Upper lobe of left lung (tissue), 6 donors: ENCODE results near the gene CD2AP. TPM values are rescaled to one million over a fixed set of nuclear protein-coding genes. Genes with fewer than 3 reads are reported as not detected.

Experiments
- ATAC-seq, 2 donors: fragments of 200-7000 bp; cut with Tn5 transposase; one replicate each; pipeline ENCODE4 v1.9.1; 2022; ENCODE audit warnings: mild to moderate bottlenecking in 2 of 2, moderate library complexity in 2 of 2; ENCODE audit not compliant: low FRiP score in 2 of 2
- DNase-seq, 2 donors: peaks; one replicate each; pipeline ENCODE4 v3.0.0-alpha.2; 2019 to 2020
- H3K27ac ChIP-seq, 4 donors: fragments of 200-600 bp; sonication (generic); one replicate each; pipeline ENCODE4 v1.5.1; 2016 to 2019
- H3K27me3 ChIP-seq, 4 donors: fragments of 200-600 bp; sonication (generic); one replicate each; pipeline ENCODE4 v1.5.1; 2017 to 2019
- H3K36me3 ChIP-seq, 4 donors: fragments of 200-600 bp; sonication (generic); one replicate each; pipeline ENCODE4 v1.5.1; 2016 to 2019
- H3K4me1 ChIP-seq, 4 donors: fragments of 200-600 bp; sonication (generic); one replicate each; pipeline ENCODE4 v1.5.1; 2018 to 2019
- H3K4me3 ChIP-seq, 4 donors: fragments of 200-600 bp; sonication (generic); one replicate each; pipeline ENCODE4 v1.5.1; 2017 to 2019; ENCODE audit warnings: mild to moderate bottlenecking in 2 of 4, moderate library complexity in 1 of 4
- H3K9me3 ChIP-seq, 4 donors: fragments of 200-600 bp; sonication (generic); one replicate each; pipeline ENCODE4 v1.5.1; 2018 to 2019
- EP300 ChIP-seq, 4 donors: sonication (generic); formaldehyde crosslinking; IDR thresholded peaks; one replicate each; pipeline ENCODE4 v1.5.1; 2017; ENCODE audit warnings: antibody characterized with exemption in 4 of 4, control low read depth in 2 of 4
- POLR2A ChIP-seq, 4 donors: fragments of 450-650 bp; IDR thresholded peaks; one replicate each; pipeline ENCODE4 v1.5.1; 2016 to 2017; ENCODE audit warnings: antibody characterized with exemption in 4 of 4, mild to moderate bottlenecking in 2 of 4
- POLR2AphosphoS5 ChIP-seq, 2 donors: sonication (generic); formaldehyde crosslinking; IDR thresholded peaks; one replicate each; pipeline ENCODE4 v1.5.1; 2017; ENCODE audit warnings: antibody characterized with exemption in 2 of 2
- WGBS, 2 donors: methylation state at CpG; one replicate each; pipeline ENCODE4 v1.1.5; 2017 to 2018; 5-methylcytosine and 5-hydroxymethylcytosine counted together
- total RNA-seq, 6 donors: library from RNA; depleted of rRNA in 4 of 6; stranded (reverse); fragments of >200 nt in 4 of 6; gene quantifications; one replicate each; pipeline versions ENCODE4 v1.1.0 to v1.2.1, GENCODE V29; 2016 to 2021
- TF ChIP-seq, protein P1 (sequence below), 6 experiments: fragments of 450-650 bp in 4 of 6; fragments of 200-600 bp in 2 of 6; sonication (generic) in 2 of 6; IDR thresholded peaks; one replicate each; pipeline ENCODE4 v1.5.1; 2016 to 2019; ENCODE audit warnings: antibody characterized with exemption in 6 of 6
- donor health status: DM: no; HTN: no; CAD: no; lungs with moderate emphysema.
- donor health status: DM: no; HTN: yes; CAD: no; lungs with severe emphysema.

The CD2AP gene
- total RNA-seq, 6 donors from 2014 or later, result 22.0 to 86.5 (median 29.3) TPM

- Histone ChIP-seq H3K4me3 (no peak overlapping the region), H3K27me3 (no peaks in the 10 kb centered on the region), H3K27ac (no peak overlapping the region), H3K4me1 (peaks cover 13 to 34% (median 18%) of the 10 kb centered on the region in 4 donors), H3K9me3 (no peaks in the 10 kb centered on the region), H3K36me3 (no peaks in the 10 kb centered on the region)
- peak in 1 of 2 donors; percentile 28 for ATAC-seq
- DNase-seq, result no peak
- no peak for TF ChIP-seq POLR2AphosphoS5 (IDR thresholded peaks at IDR 0.05)
- no peak for TF ChIP-seq POLR2A (IDR thresholded peaks at IDR 0.05)
- TF ChIP-seq, protein P1, sequence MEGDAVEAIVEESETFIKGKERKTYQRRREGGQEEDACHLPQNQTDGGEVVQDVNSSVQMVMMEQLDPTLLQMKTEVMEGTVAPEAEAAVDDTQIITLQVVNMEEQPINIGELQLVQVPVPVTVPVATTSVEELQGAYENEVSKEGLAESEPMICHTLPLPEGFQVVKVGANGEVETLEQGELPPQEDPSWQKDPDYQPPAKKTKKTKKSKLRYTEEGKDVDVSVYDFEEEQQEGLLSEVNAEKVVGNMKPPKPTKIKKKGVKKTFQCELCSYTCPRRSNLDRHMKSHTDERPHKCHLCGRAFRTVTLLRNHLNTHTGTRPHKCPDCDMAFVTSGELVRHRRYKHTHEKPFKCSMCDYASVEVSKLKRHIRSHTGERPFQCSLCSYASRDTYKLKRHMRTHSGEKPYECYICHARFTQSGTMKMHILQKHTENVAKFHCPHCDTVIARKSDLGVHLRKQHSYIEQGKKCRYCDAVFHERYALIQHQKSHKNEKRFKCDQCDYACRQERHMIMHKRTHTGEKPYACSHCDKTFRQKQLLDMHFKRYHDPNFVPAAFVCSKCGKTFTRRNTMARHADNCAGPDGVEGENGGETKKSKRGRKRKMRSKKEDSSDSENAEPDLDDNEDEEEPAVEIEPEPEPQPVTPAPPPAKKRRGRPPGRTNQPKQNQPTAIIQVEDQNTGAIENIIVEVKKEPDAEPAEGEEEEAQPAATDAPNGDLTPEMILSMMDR (IDR thresholded peaks at IDR 0.05), result no peak
- TF ChIP-seq EP300 (IDR thresholded peaks at IDR 0.05), result no peak
- 90 to 92% methylated on average over 3 of the region's 3 CpGs for WGBS, 2 donors
These were observed 7.0 kb downstream of the CD2AP start for GRCh38 chr6:47484616-47485015.

DNA sequence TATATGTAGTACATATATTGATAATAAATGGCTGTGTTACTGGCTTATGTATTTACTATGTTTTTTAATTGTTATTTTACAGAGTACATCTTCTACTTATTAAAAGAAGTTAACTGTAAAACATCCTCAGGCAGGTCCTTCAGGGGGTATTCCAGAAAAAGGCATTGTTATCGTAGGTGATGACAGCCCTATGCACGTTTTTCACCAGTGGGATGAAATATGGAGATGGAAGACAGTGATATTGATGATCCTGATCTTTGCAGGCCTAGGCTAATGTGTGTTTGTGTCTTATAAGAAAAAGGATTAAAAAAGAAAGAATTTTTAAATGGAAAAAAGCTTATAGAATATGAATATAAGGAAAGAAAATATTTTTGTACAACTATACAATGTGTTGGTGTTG lies 7.5 kb downstream of the CD2AP start:
- no peaks in the 10 kb centered on the region for H3K9me3 ChIP-seq
- WGBS, 2 donors, result 77 to 83% methylated on average over 2 of the region's 2 CpGs

DNA sequence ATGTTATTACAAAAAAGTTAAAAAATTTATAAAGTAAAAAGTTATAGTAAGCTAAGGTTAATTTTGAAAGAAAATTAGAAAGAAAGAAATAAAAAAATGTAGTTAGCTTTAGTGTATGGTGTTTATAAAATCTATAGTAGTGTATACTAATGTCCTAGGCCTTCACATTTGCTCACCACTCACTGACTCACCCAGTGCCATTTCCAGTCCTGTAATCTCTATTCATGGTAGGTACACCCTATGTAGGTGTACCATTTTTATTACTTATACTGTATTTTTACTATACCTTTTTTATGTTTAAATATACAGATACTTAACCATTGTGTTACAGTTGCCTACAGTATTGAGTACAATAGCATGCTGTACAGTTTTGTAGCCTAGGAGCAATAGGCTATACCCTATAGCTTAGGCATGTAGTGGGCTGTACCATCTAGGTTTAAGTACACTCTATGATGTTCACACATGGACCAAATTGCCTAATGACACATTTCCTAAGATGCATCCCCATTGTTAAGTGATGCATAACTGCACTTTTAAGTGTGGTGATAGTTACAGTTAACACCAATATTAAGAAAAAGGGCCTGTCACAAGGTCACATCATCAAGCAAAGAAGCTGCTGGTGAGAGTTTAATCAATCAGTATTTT lies 8.0 kb downstream of the CD2AP start:
- peaks cover 13 to 24% (median 16%) of the 10 kb centered on the region in 4 donors for H3K4me1 ChIP-seq
- H3K27ac ChIP-seq, result no peak overlapping the region
- DNase-seq (no peak), ATAC-seq (no peak)
- H3K36me3 ChIP-seq, result no peaks in the 10 kb centered on the region
- no peak for TF ChIP-seq EP300 (IDR thresholded peaks at IDR 0.05)
- no peak for TF ChIP-seq POLR2AphosphoS5 (IDR thresholded peaks at IDR 0.05)
- TF ChIP-seq, protein P1 (IDR thresholded peaks at IDR 0.05), result no peak
- no peak for TF ChIP-seq POLR2A (IDR thresholded peaks at IDR 0.05)
- H3K9me3 ChIP-seq, result no peaks in the 10 kb centered on the region
- H3K4me3 ChIP-seq, result no peak overlapping the region
- no peaks in the 10 kb centered on the region for H3K27me3 ChIP-seq

More for the DNA sequence above, 7.5 kb downstream of the CD2AP start:
- no peak overlapping the region for H3K4me3 ChIP-seq
- ATAC-seq, result no peak
- no peak for DNase-seq
- H3K36me3 ChIP-seq, result no peaks in the 10 kb centered on the region
- H3K4me1 ChIP-seq, result peaks cover 13 to 30% (median 18%) of the 10 kb centered on the region in 4 donors
- H3K27me3 ChIP-seq, result no peaks in the 10 kb centered on the region
- TF ChIP-seq EP300 (IDR thresholded peaks at IDR 0.05), result no peak
- no peak for TF ChIP-seq POLR2AphosphoS5 (IDR thresholded peaks at IDR 0.05)
- no peak for TF ChIP-seq POLR2A (IDR thresholded peaks at IDR 0.05)
- TF ChIP-seq, protein P1 (IDR thresholded peaks at IDR 0.05), result no peak
- H3K27ac ChIP-seq, result no peak overlapping the region

DNA sequence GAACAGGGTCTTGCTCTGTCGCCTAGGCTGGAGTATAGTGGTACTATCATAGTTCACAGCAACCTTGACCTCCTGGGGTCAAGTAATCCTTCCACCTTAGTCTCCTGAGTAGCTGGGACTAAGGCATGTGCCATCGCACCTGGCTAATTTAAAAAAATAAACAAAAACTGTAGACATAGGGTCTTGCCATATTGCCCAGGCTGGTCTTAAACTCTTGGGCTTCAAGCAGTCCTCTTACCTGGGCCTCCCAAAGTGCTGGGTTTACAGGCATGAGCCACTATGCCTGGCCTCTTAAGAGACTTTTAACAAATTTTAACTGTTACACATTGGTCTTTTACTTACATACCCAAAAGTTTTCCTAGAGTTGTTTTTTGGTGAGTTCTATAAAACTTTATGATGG lies 12.4 kb downstream of the CD2AP start:
- peaks cover 0 to 4% (median 0%) of the 10 kb centered on the region in 4 donors for H3K4me1 ChIP-seq
- TF ChIP-seq, protein P1 (IDR thresholded peaks at IDR 0.05), result no peak
- no peak for TF ChIP-seq POLR2AphosphoS5 (IDR thresholded peaks at IDR 0.05)

DNA sequence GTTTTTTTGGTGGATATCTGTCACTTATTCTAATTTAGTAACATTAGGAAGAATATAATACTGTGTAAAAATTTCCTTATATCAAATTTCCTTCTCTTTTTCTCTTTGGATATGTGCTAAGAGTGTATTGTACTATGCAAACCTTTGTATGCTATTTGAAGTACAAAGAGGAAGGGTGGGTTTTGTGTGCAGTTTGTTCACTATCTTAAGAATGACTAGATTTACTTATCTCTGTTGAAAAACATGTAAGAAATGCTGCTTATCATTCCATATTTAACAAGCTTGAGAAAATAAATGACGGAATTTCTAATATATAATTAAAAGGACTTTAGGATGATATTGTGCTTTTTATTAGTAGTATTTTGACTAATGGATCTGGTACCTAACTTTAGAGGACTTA lies 13.1 kb downstream of the CD2AP start:
- H3K4me1 ChIP-seq, result peaks cover 0 to 4% (median 0%) of the 10 kb centered on the region in 4 donors
- no peaks in the 10 kb centered on the region for H3K36me3 ChIP-seq
- 79 to 85% methylated on average over 1 of the region's 1 CpG for WGBS, 2 donors
- ATAC-seq (no peak), DNase-seq (no peak)
- no peaks in the 10 kb centered on the region for H3K27me3 ChIP-seq
- H3K9me3 ChIP-seq, result no peaks in the 10 kb centered on the region
- TF ChIP-seq POLR2A (IDR thresholded peaks at IDR 0.05) (no peak), POLR2AphosphoS5 (IDR thresholded peaks at IDR 0.05) (no peak), EP300 (IDR thresholded peaks at IDR 0.05) (no peak)
- TF ChIP-seq, protein P1 (IDR thresholded peaks at IDR 0.05), result no peak
- no peak overlapping the region for H3K27ac ChIP-seq
- H3K4me3 ChIP-seq, result no peak overlapping the region

More for the DNA sequence above, 12.4 kb downstream of the CD2AP start:
- WGBS, 2 donors, result 89 to 91% methylated on average over 2 of the region's 2 CpGs
- H3K36me3 ChIP-seq, result no peaks in the 10 kb centered on the region
- DNase-seq (no peak), ATAC-seq (no peak)
- no peak overlapping the region for H3K4me3 ChIP-seq
- no peak overlapping the region for H3K27ac ChIP-seq
- H3K9me3 ChIP-seq, result no peaks in the 10 kb centered on the region
- H3K27me3 ChIP-seq, result no peaks in the 10 kb centered on the region
